Fibroblast of villous mesenchyme (primary cell): ENCODE measurements around the gene PITX3. TPM values are rescaled to one million over a fixed set of nuclear protein-coding genes. Genes with fewer than 3 reads are reported as not detected.
"Not testable (repeated sequence)": the region's sequence is repeated elsewhere in the genome, so short reads cannot be mapped to it uniquely, and the experiment has no call there.

Source experiments
- DNase-seq: peaks from one replicate; pipeline ENCODE4 v3.0.0-alpha.2; 2010; ENCODE audit warnings: low read depth
- H3K4me3 ChIP-seq: 2 replicates; pipeline ENCODE4 v1.5.1; 2011; ENCODE audit warnings: low read depth, mild to moderate bottlenecking, low read length
- total RNA-seq: library from RNA; depleted of rRNA; stranded (reverse); fragments of >200 nt; gene quantifications from 2 replicates; pipeline ENCODE4 v1.2.3, GENCODE V29; 2012
- TF ChIP-seq, protein P1 (sequence below): IDR thresholded peaks from 2 replicates; pipeline ENCODE4 v1.5.1; 2012; ENCODE audit warnings: low read depth, mild to moderate bottlenecking, low read length; ENCODE audit not compliant: insufficient read depth

Gene PITX3
- total RNA-seq, 1 donor = not detected

DNA sequence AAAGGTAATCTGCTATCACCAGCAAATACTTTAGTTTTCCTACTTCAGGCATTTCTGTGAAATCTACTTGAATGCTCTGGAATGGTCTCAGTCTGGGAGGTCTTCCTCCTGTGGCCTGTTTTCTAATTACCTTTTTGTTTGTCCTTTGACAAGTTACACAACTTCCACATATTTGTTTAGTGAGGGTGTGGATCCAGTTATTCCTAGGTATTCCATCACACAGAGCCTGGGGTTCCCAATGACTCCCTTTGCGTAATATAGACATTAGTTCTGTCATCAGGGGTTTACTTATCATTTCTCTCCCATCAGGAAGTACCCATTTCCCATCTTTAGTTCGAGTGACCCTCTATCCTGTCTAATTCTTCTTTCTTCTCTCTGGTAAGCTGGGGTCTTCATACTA, 43.3 kb downstream of the PITX3 start:
- no peak for DNase-seq
- H3K4me3 ChIP-seq = no peak overlapping the region
- TF ChIP-seq, protein P1, sequence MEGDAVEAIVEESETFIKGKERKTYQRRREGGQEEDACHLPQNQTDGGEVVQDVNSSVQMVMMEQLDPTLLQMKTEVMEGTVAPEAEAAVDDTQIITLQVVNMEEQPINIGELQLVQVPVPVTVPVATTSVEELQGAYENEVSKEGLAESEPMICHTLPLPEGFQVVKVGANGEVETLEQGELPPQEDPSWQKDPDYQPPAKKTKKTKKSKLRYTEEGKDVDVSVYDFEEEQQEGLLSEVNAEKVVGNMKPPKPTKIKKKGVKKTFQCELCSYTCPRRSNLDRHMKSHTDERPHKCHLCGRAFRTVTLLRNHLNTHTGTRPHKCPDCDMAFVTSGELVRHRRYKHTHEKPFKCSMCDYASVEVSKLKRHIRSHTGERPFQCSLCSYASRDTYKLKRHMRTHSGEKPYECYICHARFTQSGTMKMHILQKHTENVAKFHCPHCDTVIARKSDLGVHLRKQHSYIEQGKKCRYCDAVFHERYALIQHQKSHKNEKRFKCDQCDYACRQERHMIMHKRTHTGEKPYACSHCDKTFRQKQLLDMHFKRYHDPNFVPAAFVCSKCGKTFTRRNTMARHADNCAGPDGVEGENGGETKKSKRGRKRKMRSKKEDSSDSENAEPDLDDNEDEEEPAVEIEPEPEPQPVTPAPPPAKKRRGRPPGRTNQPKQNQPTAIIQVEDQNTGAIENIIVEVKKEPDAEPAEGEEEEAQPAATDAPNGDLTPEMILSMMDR = no peak

DNA sequence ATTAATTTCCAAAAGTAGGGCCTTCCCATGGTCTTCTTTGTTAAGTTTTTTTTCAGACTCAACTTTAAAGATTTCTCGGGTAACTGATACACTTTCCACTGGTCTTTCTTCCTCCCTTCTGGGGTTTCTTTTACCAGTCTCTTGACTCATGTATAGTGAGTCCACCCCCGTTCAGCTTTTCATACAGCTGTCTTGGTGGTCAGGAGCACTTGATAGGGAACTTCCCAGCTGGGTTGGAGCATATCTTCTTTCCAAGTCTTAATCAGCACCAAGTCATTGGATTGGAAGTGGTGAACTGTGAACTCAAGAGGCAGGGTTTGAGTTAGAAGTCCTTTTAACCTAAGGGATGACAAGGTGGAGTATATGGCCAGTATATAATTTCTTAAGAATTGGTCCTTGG, 44.4 kb downstream of the PITX3 start:
- DNase-seq = no peak
- no peak overlapping the region for H3K4me3 ChIP-seq
- TF ChIP-seq, protein P1 = no peak

- TF ChIP-seq, protein P1 = no peak
- no peak overlapping the region for H3K4me3 ChIP-seq
- DNase-seq = no peak
Observed at GRCh38 chr10:102195296-102195870, 45.9 kb downstream of the PITX3 start.

- TF ChIP-seq, protein P1 = no peak
- H3K4me3 ChIP-seq = no peak overlapping the region
- DNase-seq = no peak
Observed at GRCh38 chr10:102191956-102192355, 49.4 kb downstream of the PITX3 start.

- peak; percentile 21 for DNase-seq
- H3K4me3 ChIP-seq = not testable (repeated sequence)
Observed at GRCh38 chr10:102188941-102189898, 52.1 kb downstream of the PITX3 start.

DNA sequence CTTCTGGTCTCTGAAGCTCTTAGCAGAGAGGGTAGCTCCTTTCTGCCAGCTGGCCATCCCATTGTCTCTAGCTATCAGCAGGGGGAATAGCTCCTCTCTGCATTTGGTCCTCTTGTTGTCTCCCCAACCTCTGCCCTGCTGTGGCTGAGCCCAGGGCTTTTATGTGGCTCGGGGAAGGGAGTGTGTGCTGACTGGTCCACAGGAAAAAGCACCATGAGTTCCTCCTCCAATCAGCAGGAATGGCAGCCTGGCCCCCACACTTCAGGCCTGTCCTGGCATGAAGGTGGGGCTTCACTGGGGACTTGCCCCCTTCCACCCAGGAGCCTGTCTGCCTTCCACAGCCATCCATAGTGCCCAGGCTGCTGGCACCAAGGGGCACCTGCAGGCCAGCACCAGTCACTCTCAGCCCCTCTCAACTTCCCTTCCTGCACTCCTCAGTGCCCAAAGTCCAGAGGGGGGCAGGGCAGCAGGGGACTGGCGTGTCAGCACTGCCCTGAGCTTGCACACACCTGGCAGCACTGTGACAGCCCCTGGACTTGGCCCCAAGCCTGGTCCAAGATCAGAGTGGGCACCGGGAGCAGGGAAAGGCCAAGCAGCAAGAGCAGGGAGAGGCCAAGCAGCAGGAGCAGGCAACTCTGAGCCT, 52.9 kb downstream of the PITX3 start:
- TF ChIP-seq, protein P1 = no peak
- DNase-seq = no peak
- no peak overlapping the region for H3K4me3 ChIP-seq

DNA sequence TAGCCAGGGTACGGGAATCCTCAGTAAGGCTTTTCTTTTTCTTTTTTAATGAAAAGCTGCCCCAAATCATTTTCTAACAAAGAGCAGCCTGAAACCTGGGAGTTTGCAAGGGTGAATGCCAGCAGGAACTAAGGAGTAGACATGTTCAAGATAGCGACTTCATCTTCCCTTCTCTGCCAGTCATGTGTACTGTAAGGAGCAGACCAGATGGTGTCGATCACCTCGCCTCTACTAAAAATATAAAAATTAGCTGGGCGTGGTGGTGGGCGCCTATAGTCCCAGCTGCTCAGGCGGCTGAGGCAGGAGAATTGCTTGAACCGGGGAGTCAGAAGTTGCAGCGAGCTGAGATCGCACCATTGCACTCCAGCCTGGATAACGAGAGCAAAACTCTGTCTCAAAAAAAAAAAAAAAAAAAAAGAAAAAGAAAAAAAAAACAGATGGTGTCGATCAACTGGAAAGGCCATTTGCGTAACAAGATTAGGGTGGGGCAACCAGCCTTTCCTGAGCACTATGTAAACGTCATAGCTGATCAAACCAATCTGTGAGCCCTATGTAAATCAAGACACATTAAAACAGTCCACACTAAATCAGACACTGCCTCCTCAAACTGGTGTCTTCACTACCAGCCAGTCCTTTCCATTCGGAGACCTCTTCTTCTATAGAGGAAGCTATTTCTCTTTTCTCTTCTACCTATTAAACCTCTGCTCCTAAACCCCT, 55.3 kb downstream of the PITX3 start:
- peak; percentile 64 for DNase-seq
- TF ChIP-seq, protein P1 = no peak
- no peak overlapping the region for H3K4me3 ChIP-seq
